Putamen (tissue), 1 donor: ENCODE results near the gene PRSS3.
"Not testable (repeated sequence)": the region's sequence is repeated elsewhere in the genome, so short reads cannot be mapped to it uniquely, and the experiment has no call there.

ENCODE experiments used
- DNase-seq: peaks from one replicate; pipeline ENCODE4 v3.0.0-alpha.2; 2016; ENCODE audit warnings: low spot score

The PRSS3 gene

GRCh38 chr9:33795281-33795680 lies at the start of gene PRSS3:
PRSS3 (plus strand) TSS chr9:33795561; CDS start chr9:33795574, 13 bp downstream.
- DNase-seq = no peak

- no peak for DNase-seq
Measured at GRCh38 chr9:33748633-33749304, 46.6 kb upstream of the PRSS3 start.

- DNase-seq = not testable (repeated sequence)
Measured at GRCh38 chr9:33749305-33749654, 46.1 kb upstream of the PRSS3 start.

GRCh38 chr9:33750307-33750838 lies 45.0 kb upstream of the PRSS3 start:
- no peak for DNase-seq

DNA sequence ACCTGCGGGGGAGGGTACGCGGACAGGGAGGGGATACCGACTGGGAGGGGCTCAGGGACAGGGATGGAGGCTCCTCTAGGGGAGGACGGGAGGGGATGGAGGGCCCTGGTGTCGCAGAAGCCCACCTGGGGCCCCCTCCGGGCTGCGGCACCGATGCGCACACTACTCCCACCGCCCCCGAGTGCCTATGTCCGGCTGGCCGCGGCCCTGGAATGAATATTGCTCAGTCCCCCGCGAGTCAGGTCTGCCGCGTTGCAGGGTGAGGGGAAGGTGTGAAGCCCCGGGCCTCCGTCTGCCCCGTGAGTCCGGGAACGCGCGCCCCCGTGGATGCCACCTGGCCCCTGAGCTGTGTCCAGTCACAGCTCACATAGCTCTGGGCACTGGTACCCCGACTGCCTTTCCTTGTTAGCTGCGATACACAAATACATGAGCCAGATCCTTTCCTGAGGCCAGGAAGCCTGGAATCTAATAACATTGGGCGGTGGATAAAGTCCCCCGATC lies 44.5 kb upstream of the PRSS3 start:
- DNase-seq = no peak

DNA sequence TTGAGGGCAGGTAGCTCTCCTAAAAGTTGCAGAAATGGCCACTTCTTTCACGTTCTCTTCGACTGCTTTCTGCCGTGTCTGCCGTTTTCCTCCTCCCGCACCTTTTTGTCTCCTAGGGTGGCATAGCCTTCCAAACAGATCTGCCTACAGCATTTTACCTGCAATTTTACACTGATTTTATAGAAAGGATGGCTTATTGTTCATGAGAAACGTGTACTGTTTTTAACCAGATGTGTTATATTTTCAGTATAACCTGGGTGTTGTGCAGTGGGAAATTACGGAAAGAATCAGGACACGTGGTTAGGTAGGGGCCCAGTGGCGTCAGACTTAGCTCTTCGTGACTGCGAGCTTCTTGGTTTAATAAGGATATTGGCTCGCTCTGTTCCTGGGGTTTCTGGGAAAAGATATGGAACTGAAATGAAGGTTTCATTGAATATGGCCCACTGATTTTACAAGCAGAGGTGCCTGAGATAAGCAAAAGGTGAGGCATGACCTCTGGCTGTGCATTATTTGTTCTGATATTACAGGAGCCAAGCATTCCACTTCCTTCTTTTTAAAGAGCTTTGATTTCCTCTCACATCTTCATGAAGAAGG lies 43.7 kb upstream of the PRSS3 start:
- DNase-seq = no peak

GRCh38 chr9:33752130-33752637 lies 43.2 kb upstream of the PRSS3 start:
- no peak for DNase-seq

- not testable (repeated sequence) for DNase-seq
Measured at GRCh38 chr9:33752789-33753188, 42.6 kb upstream of the PRSS3 start.

DNA sequence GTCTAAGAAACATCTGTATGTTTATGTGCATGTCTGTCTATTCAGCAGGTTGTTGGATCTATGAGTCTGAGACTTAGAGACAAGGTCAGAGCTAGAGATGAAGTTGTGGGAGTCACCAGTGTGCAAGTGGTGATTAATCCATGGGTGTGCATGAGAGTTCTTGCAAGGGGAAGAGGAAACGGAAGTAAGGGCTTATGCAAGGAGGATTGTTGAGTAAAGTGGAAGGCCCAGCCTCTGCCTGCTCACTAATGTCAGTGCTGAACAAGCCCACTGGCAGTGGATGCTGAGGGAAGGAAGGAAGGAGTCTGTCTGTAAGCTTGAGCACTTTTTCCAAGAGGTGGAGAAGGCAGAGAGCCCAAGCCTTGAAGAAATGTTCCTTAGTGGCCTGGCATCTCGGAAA lies 35.7 kb upstream of the PRSS3 start:
- DNase-seq = not testable (repeated sequence)

DNA sequence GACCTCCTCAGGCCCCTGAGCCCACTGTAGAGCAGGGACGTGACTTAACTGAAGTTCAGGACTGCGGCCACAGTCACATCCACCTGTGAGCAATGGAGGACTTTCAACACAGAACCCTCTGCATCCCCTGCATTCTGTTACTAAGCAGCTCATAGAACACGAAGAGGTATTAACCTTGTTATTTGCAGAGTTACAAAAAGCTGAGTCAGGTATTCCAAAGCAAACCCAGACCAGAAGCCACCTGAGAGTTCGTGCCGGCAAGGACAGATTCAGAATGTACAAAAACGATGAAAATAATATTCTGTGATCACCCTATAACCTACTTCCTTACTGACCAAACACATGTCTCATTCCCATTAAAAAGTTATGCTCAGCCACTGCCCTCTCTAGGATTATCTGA lies 33.0 kb upstream of the PRSS3 start:
- DNase-seq = no peak

GRCh38 chr9:33763709-33764108 lies 31.7 kb upstream of the PRSS3 start:
- DNase-seq = not testable (repeated sequence)

- DNase-seq = no peak
Measured at GRCh38 chr9:33765411-33765810, 29.9 kb upstream of the PRSS3 start.

GRCh38 chr9:33770156-33770880 lies 25.0 kb upstream of the PRSS3 start:
- DNase-seq = not testable (repeated sequence)

DNA sequence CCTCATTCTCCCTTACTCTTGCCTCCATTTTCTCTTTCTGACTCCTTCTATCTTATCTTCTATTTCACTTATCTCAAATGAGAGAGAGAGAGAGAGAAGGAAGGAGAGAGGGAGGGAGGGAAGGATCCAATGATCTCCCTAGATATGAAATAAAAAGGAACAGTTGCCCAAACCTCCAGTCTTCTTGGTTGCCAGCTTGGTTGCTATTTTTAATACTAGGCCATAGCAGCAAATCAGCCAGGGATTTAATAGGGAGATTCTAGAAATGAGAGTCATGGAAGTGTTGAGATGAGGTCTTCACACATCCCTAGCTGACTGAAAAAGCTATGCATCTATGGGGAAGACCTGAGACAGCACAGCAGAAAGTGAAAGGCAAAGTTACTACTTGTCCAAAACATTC lies 22.2 kb upstream of the PRSS3 start:
- DNase-seq = not testable (repeated sequence)

GRCh38 chr9:33774074-33774659 lies 21.2 kb upstream of the PRSS3 start:
- not testable (repeated sequence) for DNase-seq

GRCh38 chr9:33776578-33776977 lies 18.8 kb upstream of the PRSS3 start:
- no peak for DNase-seq

DNA sequence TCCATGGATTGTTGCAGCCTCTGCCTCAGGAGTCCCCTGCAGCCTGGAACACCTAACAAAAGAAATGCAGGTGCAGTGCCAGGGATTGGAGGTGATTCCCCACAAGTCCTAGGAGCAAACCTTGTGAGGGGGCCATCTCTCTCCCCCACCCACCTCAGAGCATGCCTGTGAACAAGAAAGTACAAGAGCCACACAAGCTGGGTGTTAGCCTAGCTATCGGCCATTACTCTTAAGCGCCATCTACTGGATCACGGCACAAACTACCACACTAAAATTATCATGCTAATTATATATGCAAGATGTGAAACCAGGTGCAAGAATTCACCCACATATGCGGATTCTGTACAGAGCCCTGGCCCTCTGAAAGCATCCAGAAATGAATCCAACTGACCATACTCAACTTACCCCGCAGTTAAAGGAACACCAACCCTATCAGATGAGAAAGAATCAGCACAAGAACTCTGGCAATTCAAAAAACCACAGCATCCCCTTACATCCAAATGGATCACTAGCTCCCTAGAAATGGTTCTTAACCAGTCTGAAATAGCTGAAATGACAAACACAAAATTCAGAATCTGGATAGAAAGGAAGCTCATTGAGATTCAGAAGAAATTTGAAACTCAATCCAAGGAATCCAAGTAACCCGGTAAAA lies 16.5 kb upstream of the PRSS3 start:
- peak; percentile 23 for DNase-seq

DNA sequence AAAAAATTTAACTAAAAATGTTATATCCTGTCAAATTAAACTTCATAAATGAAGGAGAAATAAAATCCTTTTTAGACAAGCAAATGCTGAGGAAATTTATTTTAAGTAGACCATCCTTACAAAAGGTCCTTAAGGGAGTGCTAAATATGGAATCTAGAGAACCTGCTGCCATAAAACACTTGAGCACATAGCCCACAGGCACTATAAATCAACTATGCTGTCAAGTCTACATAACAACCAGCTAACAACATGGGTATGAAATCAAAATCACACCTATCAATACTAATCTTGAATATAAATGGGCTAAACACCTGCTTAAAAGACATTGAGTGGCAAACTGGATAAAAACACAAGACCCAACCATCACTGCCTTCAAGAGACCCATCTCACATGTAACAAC lies 15.1 kb upstream of the PRSS3 start:
- no peak for DNase-seq

DNA sequence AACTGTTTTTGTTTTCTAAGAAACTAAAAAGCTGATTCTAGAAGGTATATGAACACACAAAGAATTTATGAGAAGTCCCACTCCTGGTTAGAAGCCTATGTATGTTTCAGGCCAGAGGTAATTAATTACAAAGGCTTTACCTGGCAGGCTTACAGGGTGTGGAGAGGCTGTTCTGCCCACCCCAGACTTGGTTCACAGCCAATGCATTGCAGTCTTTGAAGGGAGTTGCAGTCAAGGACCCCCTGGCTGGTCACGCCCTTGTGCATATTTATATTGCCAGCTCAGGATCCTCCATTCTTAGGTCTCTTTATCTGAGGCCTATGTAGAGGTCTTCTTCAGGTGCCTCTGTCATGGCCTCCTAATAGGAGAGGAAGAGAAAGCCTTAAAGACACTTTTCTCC lies 13.6 kb upstream of the PRSS3 start:
- DNase-seq = no peak

GRCh38 chr9:33782395-33783152 lies 12.8 kb upstream of the PRSS3 start:
- no peak for DNase-seq

GRCh38 chr9:33785914-33786313 lies 9.4 kb upstream of the PRSS3 start:
- DNase-seq = no peak
